Effector memory CD4-positive, alpha-beta T cell (primary cell): ENCODE measurements around the gene SORCS1.

ENCODE experiments used
- DNase-seq, 3 donors: peaks; one replicate each; pipeline ENCODE4 v3.0.0-alpha.2; 2020
- H3K27ac ChIP-seq: 2 replicates; pipeline ENCODE4 v1.7.0; 2013; ENCODE audit warnings: mild to moderate bottlenecking, low read length, moderate library complexity; ENCODE audit not compliant: insufficient read depth, poor library complexity, severe bottlenecking
- H3K27me3 ChIP-seq: replicated peaks from 2 replicates; pipeline ENCODE4 v1.7.0; 2013; ENCODE audit warnings: mild to moderate bottlenecking, low read length; ENCODE audit not compliant: insufficient read depth, control insufficient read depth, poor library complexity, severe bottlenecking
- H3K36me3 ChIP-seq: 2 replicates; pipeline ENCODE4 v1.7.0; 2013; ENCODE audit warnings: mild to moderate bottlenecking, low read length, moderate library complexity; ENCODE audit not compliant: control insufficient read depth, insufficient read depth
- H3K4me1 ChIP-seq: 2 replicates; pipeline ENCODE4 v1.7.0; 2013; ENCODE audit warnings: low read length, mild to moderate bottlenecking; ENCODE audit not compliant: control insufficient read depth, insufficient read depth, poor library complexity, severe bottlenecking
- H3K4me3 ChIP-seq: 2 replicates; pipeline ENCODE4 v1.7.0; 2013; ENCODE audit warnings: low read length, low read depth, mild to moderate bottlenecking; ENCODE audit not compliant: insufficient read depth, poor library complexity, severe bottlenecking
- H3K9me3 ChIP-seq: 2 replicates; pipeline ENCODE4 v1.7.0; 2013; ENCODE audit warnings: mild to moderate bottlenecking, low read length, moderate library complexity; ENCODE audit not compliant: control insufficient read depth

SORCS1 gene

DNA sequence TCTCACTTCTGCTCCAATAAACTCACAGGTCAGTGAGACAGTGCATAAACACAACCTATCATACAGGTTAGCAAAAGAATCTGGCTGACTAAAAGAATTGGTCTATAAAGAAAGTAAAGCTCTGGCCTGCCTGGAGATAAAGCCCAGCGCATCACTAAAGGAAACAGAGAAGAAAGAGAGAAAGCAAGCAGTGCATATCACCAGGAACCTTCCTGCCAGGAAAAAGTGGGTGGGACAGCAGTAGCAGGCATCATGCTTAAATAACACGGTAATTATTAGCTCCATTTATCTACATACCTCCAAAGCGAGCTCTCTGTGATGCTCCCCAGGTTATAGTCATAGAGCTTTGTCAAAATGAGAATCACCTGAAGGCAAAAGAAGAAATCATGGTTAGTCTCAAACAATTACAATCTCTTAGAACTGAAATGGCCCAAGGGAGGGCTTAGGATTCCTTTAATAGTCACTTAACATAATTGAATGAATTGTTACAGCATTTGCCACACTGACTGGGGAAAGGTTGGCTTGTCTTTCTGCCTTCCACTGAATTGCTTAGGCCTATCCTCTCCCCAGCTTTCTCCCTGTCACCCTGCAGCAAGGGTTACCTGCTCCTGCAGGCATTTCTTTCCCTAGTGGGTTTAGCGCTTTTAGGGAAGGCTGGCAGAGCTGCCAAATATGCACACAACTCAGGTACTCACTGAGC lies 208.1 kb downstream of the SORCS1 start:
- no peaks in the 10 kb centered on the region for H3K27me3 ChIP-seq
- H3K9me3 ChIP-seq = no peaks in the 10 kb centered on the region
- H3K36me3 ChIP-seq = no peaks in the 10 kb centered on the region
- H3K4me3 ChIP-seq = no peak overlapping the region
- no peak for DNase-seq
- H3K27ac ChIP-seq = no peak overlapping the region
- H3K4me1 ChIP-seq = no peaks in the 10 kb centered on the region

DNA sequence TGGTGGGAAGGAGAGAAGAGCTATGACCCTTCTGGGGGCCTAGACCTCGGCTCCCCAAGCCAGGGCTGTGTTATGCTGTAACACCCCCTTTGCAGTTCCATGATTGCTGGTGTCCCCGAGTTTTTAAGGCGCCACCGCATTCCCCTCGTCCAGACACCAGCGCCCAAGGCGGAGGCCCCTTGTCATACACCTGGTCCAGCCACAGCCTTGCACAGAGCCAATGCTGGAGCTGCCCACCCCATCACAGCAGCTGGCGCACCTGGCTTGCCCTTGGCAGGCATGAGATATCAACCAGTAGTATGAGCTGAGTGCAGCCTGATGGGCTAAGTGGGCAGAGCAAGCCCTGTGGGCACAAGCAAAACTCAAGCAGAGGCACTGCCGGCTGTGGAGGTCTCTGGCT lies 209.4 kb downstream of the SORCS1 start:
- H3K4me3 ChIP-seq = no peak overlapping the region
- DNase-seq = no peak
- H3K9me3 ChIP-seq = no peaks in the 10 kb centered on the region
- no peaks in the 10 kb centered on the region for H3K36me3 ChIP-seq
- no peaks in the 10 kb centered on the region for H3K4me1 ChIP-seq
- no peaks in the 10 kb centered on the region for H3K27me3 ChIP-seq
- no peak overlapping the region for H3K27ac ChIP-seq

DNA sequence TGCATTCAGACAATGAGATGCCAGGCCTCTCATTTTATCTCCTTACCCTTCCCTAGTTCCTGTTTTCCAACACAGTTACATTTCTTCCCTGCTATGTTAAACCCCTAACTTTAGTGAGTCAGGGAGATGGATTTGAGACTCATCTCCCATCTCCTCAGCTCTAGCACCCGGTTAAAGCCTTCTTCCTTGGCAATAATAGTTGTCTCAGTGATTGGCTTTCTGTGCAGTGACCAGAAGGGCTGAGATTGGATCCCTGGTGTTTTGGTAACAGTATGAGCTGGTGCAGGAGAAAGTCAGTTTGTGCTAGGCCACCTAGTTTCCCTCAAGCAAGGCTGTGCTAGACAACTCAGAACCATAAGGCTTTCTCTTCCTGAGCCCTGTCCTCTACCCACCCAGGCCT lies 212.5 kb downstream of the SORCS1 start:
- no peaks in the 10 kb centered on the region for H3K9me3 ChIP-seq
- no peak overlapping the region for H3K27ac ChIP-seq
- no peaks in the 10 kb centered on the region for H3K4me1 ChIP-seq
- no peak overlapping the region for H3K4me3 ChIP-seq
- no peaks in the 10 kb centered on the region for H3K27me3 ChIP-seq
- H3K36me3 ChIP-seq = no peaks in the 10 kb centered on the region
- no peak for DNase-seq

DNA sequence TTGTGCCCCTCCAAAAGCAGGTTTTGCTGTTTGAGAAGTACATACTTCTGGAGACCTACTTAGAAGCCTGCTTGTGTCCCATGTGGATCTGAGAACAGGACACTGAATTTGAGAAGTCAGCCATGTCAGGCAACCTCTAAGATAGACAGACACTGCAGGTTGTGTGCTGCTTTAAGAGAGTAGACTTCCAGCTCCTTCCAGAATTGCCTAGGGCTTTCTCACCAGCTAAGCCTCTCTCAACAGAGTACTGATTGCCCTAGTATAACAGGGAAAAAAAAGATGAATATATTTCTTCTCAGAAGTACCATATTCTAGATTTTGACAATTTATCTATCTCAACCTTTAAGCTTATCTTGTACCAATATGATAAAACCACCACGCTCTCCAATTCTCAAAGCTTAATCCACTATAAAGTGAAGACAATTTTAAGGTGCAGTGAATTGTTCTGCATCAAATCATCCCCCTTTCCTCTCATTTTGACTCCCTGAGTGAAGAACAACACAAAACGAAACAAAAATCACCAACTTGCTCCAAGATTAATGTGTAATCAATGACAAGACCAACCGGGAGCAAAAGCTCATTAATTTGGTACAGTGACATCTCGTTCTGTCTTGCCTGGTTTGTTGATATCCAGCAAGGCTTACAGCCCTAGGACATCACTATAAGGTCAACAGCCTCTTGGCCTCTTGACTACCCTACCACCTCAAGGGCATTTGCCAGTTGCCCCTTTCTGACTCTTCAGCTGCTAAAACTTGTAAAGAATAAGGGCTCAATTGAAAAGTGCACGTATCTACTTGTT lies 214.6 kb downstream of the SORCS1 start:
- Histone ChIP-seq H3K27ac (no peak overlapping the region), H3K4me1 (no peaks in the 10 kb centered on the region), H3K27me3 (no peaks in the 10 kb centered on the region), H3K9me3 (no peaks in the 10 kb centered on the region), H3K36me3 (no peaks in the 10 kb centered on the region), H3K4me3 (no peak overlapping the region)
- no peak for DNase-seq

- Histone ChIP-seq H3K9me3 (no peaks in the 10 kb centered on the region), H3K4me3 (no peak overlapping the region), H3K36me3 (no peaks in the 10 kb centered on the region), H3K27ac (no peak overlapping the region), H3K27me3 (no peaks in the 10 kb centered on the region), H3K4me1 (no peaks in the 10 kb centered on the region)
- DNase-seq = no peak
Observed at GRCh38 chr10:106947643-106948042, 216.9 kb downstream of the SORCS1 start.

DNA sequence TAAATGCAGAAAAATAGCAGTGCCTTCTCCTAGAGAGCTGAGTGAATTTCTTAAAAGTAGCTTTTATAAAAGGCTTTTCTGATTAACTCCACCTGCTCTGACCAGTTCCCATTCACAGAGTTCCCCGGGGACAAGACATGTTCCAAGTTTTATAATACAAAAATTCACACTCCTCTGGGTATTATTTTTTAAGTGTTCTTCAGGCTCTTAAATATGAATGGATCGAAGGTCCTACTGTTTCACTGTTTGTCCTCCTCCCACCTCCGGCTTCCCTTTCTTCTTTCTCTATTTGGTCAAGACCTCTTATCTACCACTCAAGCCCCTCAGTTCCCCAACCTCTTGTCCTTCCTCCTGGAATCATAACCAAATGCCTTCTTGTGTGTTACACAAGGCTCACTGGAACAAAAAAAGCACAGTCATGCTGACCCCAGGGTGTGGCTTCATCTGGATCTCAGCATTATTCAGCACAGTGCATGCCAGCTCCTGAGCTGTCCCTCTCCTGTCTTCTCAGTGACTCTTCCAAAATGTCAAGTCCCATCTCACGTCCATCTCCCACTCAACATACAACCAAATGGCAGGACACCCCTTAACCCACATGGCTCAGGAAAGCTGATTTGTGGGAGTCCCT lies 222.4 kb downstream of the SORCS1 start:
- Histone ChIP-seq H3K4me3 (no peak overlapping the region), H3K9me3 (no peaks in the 10 kb centered on the region), H3K4me1 (no peaks in the 10 kb centered on the region), H3K27me3 (no peaks in the 10 kb centered on the region), H3K27ac (no peak overlapping the region), H3K36me3 (no peaks in the 10 kb centered on the region)
- no peak for DNase-seq

- no peak for DNase-seq
- H3K27ac ChIP-seq = no peak overlapping the region
- H3K4me3 ChIP-seq = no peak overlapping the region
- no peaks in the 10 kb centered on the region for H3K9me3 ChIP-seq
- H3K27me3 ChIP-seq = no peaks in the 10 kb centered on the region
- no peaks in the 10 kb centered on the region for H3K36me3 ChIP-seq
- H3K4me1 ChIP-seq = no peaks in the 10 kb centered on the region
Observed at GRCh38 chr10:106941297-106942034, 223.0 kb downstream of the SORCS1 start.

- H3K4me3 ChIP-seq = no peak overlapping the region
- H3K27me3 ChIP-seq = no peaks in the 10 kb centered on the region
- H3K4me1 ChIP-seq = no peaks in the 10 kb centered on the region
- H3K9me3 ChIP-seq = no peaks in the 10 kb centered on the region
- no peaks in the 10 kb centered on the region for H3K36me3 ChIP-seq
- DNase-seq = no peak
- no peak overlapping the region for H3K27ac ChIP-seq
Observed at GRCh38 chr10:106938513-106938912, 226.0 kb downstream of the SORCS1 start.

- Histone ChIP-seq H3K4me3 (no peak overlapping the region), H3K27me3 (no peaks in the 10 kb centered on the region), H3K27ac (no peak overlapping the region), H3K9me3 (no peaks in the 10 kb centered on the region), H3K4me1 (no peaks in the 10 kb centered on the region), H3K36me3 (no peaks in the 10 kb centered on the region)
- DNase-seq = no peak
Observed at GRCh38 chr10:106935978-106936451, 228.5 kb downstream of the SORCS1 start.
